OCI-LY7 (cell line): ENCODE measurements around the gene IGFN1. TPM values are rescaled to one million over a fixed set of nuclear protein-coding genes. Genes with fewer than 3 reads are reported as not detected.

ENCODE experiments used
- BruUV-seq: library from RNA; stranded (reverse); fragments of 400-500 nt; replicated peaks from 2 replicates; lab custom pipeline; 2021; lab: Mats Ljungman, UMichigan
- CTCF ChIA-PET: fragments of 300-600 bp; sonication (Branson Sonifier 250); formaldehyde crosslinking; loops from one replicate; lab custom pipeline; 2022; ENCODE audit warnings: antibody characterized with exemption; ENCODE audit not compliant: unreplicated experiment; lab: Charles Lee
- POLR2A ChIA-PET: fragments of 300-600 bp; sonication (Branson Sonifier 250); formaldehyde crosslinking; loops from one replicate; lab custom pipeline; 2022; ENCODE audit warnings: antibody characterized with exemption; lab: Charles Lee
- DNase-seq: peaks from one replicate; pipeline ENCODE4 v3.0.0-alpha.2; 2015; ENCODE audit warnings: low spot score
- H2AFZ ChIP-seq: fragments of 200-600 bp; sonication (generic), shearing (Covaris generic); 2 replicates; pipeline ENCODE4 v1.6.1; 2014; ENCODE audit warnings: mild to moderate bottlenecking, antibody characterized with exemption, low read length, moderate library complexity
- H3K27ac ChIP-seq: fragments of 200-600 bp; sonication (generic); 2 replicates; pipeline ENCODE4 v1.5.1; 2014; ENCODE audit warnings: mixed run types, low read depth, mild to moderate bottlenecking, moderate library complexity, low read length, inconsistent platforms; ENCODE audit not compliant: poor library complexity, severe bottlenecking
- H3K36me3 ChIP-seq: fragments of 200-600 bp; sonication (generic); 2 replicates; pipeline ENCODE4 v1.6.1; 2014; ENCODE audit warnings: mild to moderate bottlenecking, antibody characterized with exemption, low read length, moderate library complexity, mixed read lengths; ENCODE audit not compliant: insufficient read depth
- H3K4me1 ChIP-seq: fragments of 200-600 bp; sonication (generic); 2 replicates; pipeline ENCODE4 v1.5.1; 2014; ENCODE audit warnings: mild to moderate bottlenecking, low read length; ENCODE audit not compliant: insufficient read depth, poor library complexity, severe bottlenecking
- H3K4me2 ChIP-seq: fragments of 200-600 bp; sonication (generic); 2 replicates; pipeline ENCODE4 v1.6.1; 2014; ENCODE audit warnings: mild to moderate bottlenecking, low read length
- H3K4me3 ChIP-seq: fragments of 200-600 bp; sonication (generic); 2 replicates; pipeline ENCODE4 v1.5.1; 2014; ENCODE audit warnings: mild to moderate bottlenecking, low read depth, low read length; ENCODE audit not compliant: poor library complexity, severe bottlenecking
- H3K79me2 ChIP-seq: fragments of 200-600 bp; sonication (generic); 2 replicates; pipeline ENCODE4 v1.6.1; 2016; ENCODE audit warnings: low read depth, mild to moderate bottlenecking, low read length, moderate library complexity, mixed read lengths; ENCODE audit not compliant: insufficient read depth
- H3K9me2 ChIP-seq: fragments of 200-600 bp; sonication (generic); 2 replicates; pipeline ENCODE4 v1.6.1; 2016; ENCODE audit warnings: mild to moderate bottlenecking, low read length, mixed read lengths; ENCODE audit not compliant: insufficient read depth
- H3K9me3 ChIP-seq: fragments of 200-600 bp; sonication (generic); 2 replicates; pipeline ENCODE4 v1.6.1; 2014; ENCODE audit warnings: mild to moderate bottlenecking, mixed run types, low read length, mixed read lengths
- H4K20me1 ChIP-seq: fragments of 200-600 bp; sonication (generic); 2 replicates; pipeline ENCODE4 v1.6.1; 2014; ENCODE audit warnings: mild to moderate bottlenecking, antibody characterized with exemption, low read length, moderate library complexity, mixed read lengths; ENCODE audit not compliant: insufficient read depth
- CTCF ChIP-seq: fragments of 200-600 bp; sonication (generic); conservative IDR thresholded peaks from 2 replicates; pipeline ENCODE4 v1.5.1; 2014; ENCODE audit warnings: mild to moderate bottlenecking, antibody characterized with exemption, low read length, moderate library complexity, mixed read lengths
- EZH2phosphoT487 ChIP-seq: fragments of 200-600 bp; sonication (generic); IDR thresholded peaks from 2 replicates; pipeline ENCODE4 v1.6.1; 2018; ENCODE audit warnings: low read depth, borderline replicate concordance, mild to moderate bottlenecking, mixed run types, antibody characterized with exemption, low read length, moderate library complexity, mixed read lengths
- intact Hi-C: fragments of 100-400 bp; cut with micrococcal nuclease; formaldehyde crosslinking; loops from one replicate; pipeline ENCODE4 v1.10.0; 2022; ENCODE audit not compliant: unreplicated experiment
- total RNA-seq, 2 experiments: library from RNA; depleted of rRNA in 1 of 2; stranded (reverse); fragments of >200 nt in 1 of 2; shearing (Covaris generic) in 1 of 2; gene quantifications; 2 replicates each; pipeline ENCODE4 v1.2.3, GENCODE V29; 2014 to 2022

Gene IGFN1
- total RNA-seq, 2 experiments from 2014 or later, result not detected

GRCh38 chr1:201221201-201221846, 30.7 kb downstream of the IGFN1 start:
- no peak overlapping the region for H3K4me2 ChIP-seq
- H3K4me3 ChIP-seq, result no peak overlapping the region
- ChIA-PET POLR2A (no interaction called here), CTCF (no interaction called here)
- TF ChIP-seq EZH2phosphoT487 (no peak), CTCF (no peak)
- no peaks in the 10 kb centered on the region for H3K9me3 ChIP-seq
- intact Hi-C loops, result loop anchor here (10.0 kb wide), 1 partner anchor 137 kb away; no protein-coding TSS in a partner anchor
- no peak overlapping the region for H3K27ac ChIP-seq
- H4K20me1 ChIP-seq, result no peaks in the 10 kb centered on the region
- H3K9me2 ChIP-seq, result no peaks in the 10 kb centered on the region
- no peak overlapping the region for H2AFZ ChIP-seq
- DNase-seq, result no peak
- peaks cover 5% of the 10 kb centered on the region for H3K4me1 ChIP-seq
- no peaks in the 10 kb centered on the region for H3K79me2 ChIP-seq
- BruUV-seq, result no TSS peak
- no peaks in the 10 kb centered on the region for H3K36me3 ChIP-seq

GRCh38 chr1:201222125-201222524, 31.5 kb downstream of the IGFN1 start:
- POLR2A ChIA-PET, result no interaction called here
- CTCF ChIA-PET, result no interaction called here
- Histone ChIP-seq H4K20me1 (no peaks in the 10 kb centered on the region), H3K79me2 (no peaks in the 10 kb centered on the region), H3K4me2 (no peak overlapping the region), H3K4me3 (no peak overlapping the region), H3K4me1 (peaks cover 5% of the 10 kb centered on the region), H2AFZ (no peak overlapping the region), H3K9me2 (no peaks in the 10 kb centered on the region), H3K27ac (no peak overlapping the region), H3K36me3 (no peaks in the 10 kb centered on the region), H3K9me3 (no peaks in the 10 kb centered on the region)
- intact Hi-C loops, result loop anchor here (2.0 to 10.0 kb wide), 2 partner anchors 73 to 137 kb away; no protein-coding TSS in a partner anchor
- DNase-seq, result no peak
- TF ChIP-seq EZH2phosphoT487 (no peak), CTCF (no peak)
- BruUV-seq, result no TSS peak

GRCh38 chr1:201223852-201224665, 33.4 kb downstream of the IGFN1 start:
- intact Hi-C loops, result loop anchor here (2.0 to 10.0 kb wide), 2 partner anchors 75 to 139 kb away; no protein-coding TSS in a partner anchor
- Histone ChIP-seq H3K9me2 (no peaks in the 10 kb centered on the region), H4K20me1 (no peaks in the 10 kb centered on the region), H3K27ac (no peak overlapping the region), H3K4me1 (peaks cover 5% of the 10 kb centered on the region), H3K4me2 (no peak overlapping the region), H2AFZ (no peak overlapping the region), H3K79me2 (no peaks in the 10 kb centered on the region), H3K36me3 (no peaks in the 10 kb centered on the region), H3K9me3 (no peaks in the 10 kb centered on the region), H3K4me3 (no peak overlapping the region)
- no peak for DNase-seq
- TF ChIP-seq EZH2phosphoT487 (no peak), CTCF (no peak)
- POLR2A ChIA-PET, result no interaction called here
- CTCF ChIA-PET, result no interaction called here
- no TSS peak for BruUV-seq
